ENCODE measurements around the gene DPP3. TPM values are rescaled to one million over a fixed set of nuclear protein-coding genes. Genes with fewer than 3 reads are reported as not detected.
"Not testable (repeated sequence)": the region's sequence is repeated elsewhere in the genome, so short reads cannot be mapped to it uniquely, and the experiment has no call there.

DPP3 gene, protein sequence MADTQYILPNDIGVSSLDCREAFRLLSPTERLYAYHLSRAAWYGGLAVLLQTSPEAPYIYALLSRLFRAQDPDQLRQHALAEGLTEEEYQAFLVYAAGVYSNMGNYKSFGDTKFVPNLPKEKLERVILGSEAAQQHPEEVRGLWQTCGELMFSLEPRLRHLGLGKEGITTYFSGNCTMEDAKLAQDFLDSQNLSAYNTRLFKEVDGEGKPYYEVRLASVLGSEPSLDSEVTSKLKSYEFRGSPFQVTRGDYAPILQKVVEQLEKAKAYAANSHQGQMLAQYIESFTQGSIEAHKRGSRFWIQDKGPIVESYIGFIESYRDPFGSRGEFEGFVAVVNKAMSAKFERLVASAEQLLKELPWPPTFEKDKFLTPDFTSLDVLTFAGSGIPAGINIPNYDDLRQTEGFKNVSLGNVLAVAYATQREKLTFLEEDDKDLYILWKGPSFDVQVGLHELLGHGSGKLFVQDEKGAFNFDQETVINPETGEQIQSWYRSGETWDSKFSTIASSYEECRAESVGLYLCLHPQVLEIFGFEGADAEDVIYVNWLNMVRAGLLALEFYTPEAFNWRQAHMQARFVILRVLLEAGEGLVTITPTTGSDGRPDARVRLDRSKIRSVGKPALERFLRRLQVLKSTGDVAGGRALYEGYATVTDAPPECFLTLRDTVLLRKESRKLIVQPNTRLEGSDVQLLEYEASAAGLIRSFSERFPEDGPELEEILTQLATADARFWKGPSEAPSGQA
- 10 to 100 TPM; 20.5 to 22.5 (median 20.6) TPM for polyA plus RNA-seq (ENCODE audit: insufficient read length in 3 of 3)

DNA sequence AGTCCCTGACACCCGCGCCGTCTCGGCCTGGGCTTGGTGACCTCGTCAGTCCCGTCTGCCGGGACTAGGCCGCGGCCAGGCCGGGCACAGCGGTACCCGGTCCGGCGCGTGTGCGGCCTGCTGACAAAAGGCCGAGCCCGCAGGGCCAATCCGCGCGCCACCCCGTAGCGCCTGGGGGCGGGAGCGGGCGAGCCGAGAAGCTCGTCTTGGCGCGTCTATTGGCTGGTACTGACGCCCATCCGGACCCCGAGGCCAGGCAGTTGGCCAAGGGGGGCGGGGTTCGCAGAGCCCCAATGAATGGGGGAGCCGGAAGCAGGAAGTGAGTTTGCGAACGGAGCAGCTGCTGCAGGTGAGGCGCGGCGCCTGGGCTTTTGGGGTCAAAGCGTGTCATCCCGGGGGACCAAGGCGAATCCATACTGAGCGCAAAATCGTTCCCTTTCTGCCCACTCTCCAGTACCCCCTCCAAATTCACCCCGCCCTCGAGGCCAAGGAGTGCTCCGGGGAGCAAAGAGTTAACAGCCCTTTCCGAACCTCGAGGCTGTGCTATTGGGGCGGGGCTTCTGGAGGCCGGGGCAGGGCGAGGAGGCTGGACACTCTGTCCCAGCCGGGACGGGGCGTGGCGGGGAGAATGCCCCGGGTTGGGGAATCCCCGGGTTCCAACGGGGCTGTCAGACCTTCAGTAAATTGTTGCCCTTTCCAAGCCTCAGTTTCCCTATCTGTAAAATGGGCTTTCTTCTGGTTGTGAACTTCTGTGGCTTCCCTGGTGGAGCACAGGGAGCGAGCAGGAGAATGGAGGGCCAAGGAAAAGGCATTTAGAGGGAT lies at the start of gene DPP3:
TSS of gene DPP3 (plus strand) at position 318 of the 822 bp plus-strand sequence. CDS start 1,767 bp downstream, outside the sequence.
- peak; percentile 86 to 89 (median 87) for DNase-seq (ENCODE audit: low read depth in 3 of 3, low spot score in 2 of 3)

DNA sequence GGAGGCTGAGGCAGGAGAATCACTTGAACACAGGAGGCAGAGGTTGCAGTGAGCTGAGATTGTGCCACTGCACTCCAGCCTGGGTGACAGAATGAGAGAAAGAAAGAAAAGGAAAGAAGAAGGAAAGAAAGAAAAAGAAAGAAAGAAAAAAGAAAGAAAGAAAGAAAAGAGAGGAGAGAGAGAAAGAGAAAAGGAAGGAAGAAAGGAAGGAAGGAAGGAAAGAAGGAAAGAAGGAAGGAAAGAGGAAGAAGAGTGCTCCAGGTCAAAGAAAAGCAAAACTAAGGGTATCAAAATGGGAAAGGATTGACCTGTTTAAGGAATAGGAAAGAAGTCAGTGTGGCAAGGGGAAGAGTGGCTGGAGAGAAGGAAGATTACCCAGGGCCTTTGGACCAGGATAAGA lies 48.9 kb upstream of the DPP3 start:
- DNase-seq (ENCODE audit: low read depth in 3 of 3, low spot score in 2 of 3): not testable (repeated sequence)

DNA sequence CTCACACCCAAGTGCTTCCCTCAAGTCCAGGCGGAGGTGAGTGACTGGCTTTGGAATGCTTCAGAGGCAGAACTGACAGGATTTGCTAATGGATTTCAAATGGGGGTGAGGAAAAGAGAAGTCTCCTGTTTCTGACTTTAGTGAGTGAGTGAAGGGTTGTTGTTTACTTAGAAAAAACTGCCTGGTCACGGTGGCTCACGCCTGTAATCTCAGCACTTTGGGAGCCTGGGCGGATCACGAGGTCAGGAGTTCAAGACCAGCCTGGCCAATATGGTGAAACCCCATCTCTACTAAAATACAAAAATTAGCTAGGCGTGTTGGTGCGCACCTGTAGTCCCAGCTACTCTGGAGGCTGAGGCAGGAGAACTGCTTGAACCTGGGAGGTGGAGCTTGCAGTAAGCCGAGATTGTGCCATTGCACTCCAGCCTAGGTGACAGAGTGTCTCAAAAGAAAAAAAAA lies 48.3 kb upstream of the DPP3 start:
- DNase-seq (ENCODE audit: low read depth in 3 of 3, low spot score in 2 of 3): not testable (repeated sequence)

DNA sequence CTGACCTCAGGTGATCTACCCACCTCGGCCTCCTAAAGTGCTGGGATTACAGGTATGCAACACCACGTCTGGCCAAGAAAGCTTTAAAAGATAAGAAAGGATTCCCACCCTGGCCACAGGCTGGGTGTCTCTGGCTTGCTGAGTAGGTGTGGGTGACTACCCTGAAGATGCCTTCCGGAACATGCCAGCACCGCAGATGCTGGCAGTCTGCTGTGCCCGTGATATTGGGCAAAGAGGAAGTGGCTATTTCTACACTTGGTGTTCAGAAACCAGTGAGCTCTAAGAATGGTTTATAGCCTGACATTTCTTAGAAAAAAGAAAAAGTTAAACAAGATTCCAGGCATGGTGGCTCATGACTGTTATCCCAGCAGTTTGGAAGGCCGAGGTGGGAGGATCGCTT lies 47.6 kb upstream of the DPP3 start:
- no peak for DNase-seq (ENCODE audit: low read depth in 3 of 3, low spot score in 2 of 3)

DNA sequence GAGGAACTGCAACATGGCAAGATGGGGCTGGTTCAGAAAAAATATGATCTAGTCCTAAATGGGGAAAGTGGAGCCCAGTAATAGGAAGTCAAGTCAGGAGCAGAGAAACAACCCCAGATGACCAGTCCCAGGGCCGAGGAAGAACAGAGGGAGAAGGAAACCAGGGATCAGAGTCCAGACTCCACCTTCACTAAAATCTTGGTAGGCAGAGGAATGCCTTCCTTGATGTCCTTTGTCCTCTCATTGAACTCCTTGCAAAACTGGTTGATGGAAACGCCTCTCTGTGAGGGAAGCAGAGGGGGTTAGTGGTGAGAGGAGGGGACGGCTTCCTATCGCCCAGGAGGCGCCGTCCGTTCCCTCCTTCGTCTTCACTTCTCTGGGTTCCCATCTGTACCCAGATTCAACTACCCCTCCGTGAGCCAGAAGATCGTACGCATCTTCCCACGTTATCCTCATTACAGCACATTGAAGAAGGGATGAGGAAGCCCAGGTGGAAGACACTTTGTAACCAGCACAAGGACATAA lies 42.2 kb upstream of the DPP3 start:
- DNase-seq (ENCODE audit: low read depth in 3 of 3, low spot score in 2 of 3): no peak

DNA sequence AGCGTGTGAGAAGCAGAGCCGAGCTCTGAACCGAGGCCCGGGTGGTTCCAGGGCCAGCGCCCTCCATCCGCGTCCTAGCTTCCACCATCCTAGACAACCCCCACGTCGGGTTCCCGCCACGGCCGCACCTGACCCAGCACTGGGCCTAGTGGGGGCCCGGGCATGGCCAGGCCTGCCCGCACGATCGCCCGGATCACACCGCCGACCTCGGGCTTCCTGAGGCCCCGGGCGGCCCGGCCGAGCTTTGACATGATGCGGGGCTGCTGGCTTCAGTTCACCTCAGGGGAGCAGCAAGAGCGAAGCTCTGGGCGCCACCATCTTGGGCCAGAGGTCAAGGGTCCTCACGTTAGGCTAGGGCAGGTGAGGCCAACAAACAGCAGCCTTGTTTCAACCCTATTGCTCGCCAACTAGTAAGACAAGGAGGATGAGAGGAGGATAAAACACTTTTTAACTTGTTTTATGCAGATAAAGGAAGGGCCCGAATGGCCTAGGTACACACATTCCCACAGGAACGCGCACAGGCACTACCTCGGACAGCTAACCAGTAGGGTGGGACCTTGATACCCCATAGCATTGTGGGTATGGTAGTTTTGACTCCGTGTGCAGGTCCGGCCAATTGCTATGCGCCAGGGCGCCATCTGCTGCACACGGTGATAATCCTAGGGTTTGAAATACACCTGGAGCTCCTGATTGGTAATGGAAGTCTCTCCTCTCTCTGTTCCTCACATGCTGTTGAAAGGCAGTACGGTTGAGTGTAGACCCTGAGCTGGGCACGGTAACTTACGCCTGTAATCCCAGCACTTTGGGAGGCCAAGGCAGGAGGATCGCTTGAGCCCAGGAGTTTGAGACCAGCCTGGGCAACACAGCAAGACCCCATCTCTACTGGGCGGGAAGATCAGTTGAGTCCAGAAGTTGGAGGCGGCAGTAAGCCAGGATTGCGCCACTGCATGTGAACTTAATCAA lies 41.4 kb upstream of the DPP3 start, which contains the start of gene MRPL11:
TSS of gene MRPL11 (minus strand) at position 345 of the 963 bp plus-strand sequence. CDS start at position 251, 94 bp downstream.
- peak; percentile 91 to 96 (median 93) for DNase-seq (ENCODE audit: low read depth in 3 of 3, low spot score in 2 of 3)

DNA sequence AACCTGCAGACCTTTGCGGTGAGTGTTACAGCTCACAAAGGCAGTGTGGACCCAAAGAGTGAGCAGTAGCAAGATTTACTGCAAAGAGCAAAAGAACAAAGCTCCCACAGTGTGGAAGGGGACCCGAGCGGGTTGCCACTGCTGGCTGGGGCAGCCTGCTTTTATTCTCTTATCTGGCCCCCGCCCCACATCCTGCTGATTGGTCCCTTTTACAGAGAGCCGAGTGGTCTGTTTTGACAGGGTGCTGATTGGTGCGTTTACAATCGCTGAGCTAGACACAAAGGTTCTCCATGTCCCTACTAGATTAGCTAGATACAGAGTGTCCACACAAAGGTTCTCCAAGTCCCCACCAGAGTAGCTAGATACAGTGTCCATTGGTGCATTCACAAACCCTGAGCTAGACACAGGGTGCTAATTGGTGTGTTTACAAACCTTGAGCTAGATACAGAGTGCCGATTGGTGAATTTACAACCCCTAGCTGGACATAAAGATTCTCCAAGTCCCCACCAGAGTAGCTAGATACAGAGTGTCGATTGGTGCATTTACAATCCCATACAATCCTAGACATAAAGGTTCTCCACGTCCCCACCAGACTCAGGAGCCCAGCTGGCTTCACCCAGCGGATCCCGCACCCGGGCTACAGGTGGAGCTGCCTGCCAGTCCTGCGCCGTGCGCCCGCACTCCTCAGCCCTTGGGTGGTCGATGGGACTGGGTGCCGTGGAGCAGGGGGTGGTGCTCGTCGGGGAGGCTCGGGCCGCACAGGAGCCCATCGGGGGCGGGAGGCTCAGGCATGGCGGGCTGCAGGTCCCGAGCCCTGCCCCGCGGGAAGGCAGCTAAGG lies 39.9 kb upstream of the DPP3 start:
- DNase-seq (ENCODE audit: low read depth in 3 of 3, low spot score in 2 of 3): not testable (repeated sequence)

DNA sequence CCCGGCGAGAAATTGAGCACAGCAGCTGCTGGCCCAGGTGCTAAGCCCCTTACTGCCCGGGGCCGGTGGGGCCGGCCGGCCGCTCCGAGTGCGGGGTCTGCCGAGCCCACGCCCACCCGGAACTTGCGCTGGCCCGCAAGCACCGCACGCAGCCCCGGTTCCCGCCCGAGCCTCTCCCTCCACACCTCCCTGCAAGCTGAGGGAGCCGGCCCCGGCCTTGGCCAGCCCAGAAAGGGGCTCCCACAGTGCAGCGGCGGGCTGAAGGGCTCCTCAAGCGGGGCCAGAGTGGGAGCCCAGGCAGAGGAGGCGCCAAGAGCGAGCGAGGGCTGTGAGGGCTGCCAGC lies 39.3 kb upstream of the DPP3 start:
- DNase-seq (ENCODE audit: low read depth in 3 of 3, low spot score in 2 of 3): not testable (repeated sequence)

GRCh38 chr11:66443602-66444001 lies 36.6 kb upstream of the DPP3 start:
- DNase-seq (ENCODE audit: low read depth in 3 of 3, low spot score in 2 of 3): no peak

DNA sequence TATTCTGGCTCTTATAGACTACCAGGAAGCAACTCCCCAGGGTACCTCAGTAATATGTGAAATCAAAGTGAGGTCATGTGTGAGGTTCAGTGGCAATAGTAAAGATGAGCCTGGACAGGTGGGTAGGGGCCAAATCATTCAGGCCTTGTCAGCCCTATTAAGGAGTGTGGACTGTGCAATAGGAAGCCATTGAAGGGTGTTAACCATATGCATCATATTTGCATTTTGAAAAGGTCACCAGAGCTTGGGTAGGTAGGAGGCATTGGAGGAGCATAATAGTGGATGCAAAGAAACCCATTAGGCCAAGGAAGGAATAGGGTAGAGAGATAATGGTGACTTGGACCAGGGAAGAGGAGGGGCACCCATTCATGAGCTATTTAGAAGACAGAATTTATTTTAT lies 33.2 kb upstream of the DPP3 start:
- DNase-seq (ENCODE audit: low read depth in 3 of 3, low spot score in 2 of 3): no peak

- DNase-seq (ENCODE audit: low read depth in 3 of 3, low spot score in 2 of 3): no peak
Observed at GRCh38 chr11:66448523-66448922, 31.7 kb upstream of the DPP3 start.

DNA sequence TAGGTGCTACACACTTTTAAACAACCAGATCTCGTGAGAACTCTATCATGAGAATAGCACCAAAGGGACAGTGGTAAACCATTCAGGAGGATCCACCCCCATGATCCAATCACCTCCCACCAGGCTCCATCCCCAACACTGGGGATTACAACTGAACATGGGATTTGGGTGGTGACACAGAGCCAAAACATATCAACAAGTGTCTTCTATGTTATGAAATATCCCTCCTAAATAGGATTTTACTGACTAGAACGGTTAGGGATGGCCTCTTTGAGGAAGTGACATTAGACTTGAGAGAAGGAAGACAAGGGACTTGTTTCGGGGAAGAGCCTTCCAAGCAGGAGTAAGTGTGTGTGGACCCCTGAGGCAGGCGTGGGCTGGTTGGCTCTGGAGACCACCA lies 29.7 kb upstream of the DPP3 start:
- DNase-seq (ENCODE audit: low read depth in 3 of 3, low spot score in 2 of 3): no peak

DNA sequence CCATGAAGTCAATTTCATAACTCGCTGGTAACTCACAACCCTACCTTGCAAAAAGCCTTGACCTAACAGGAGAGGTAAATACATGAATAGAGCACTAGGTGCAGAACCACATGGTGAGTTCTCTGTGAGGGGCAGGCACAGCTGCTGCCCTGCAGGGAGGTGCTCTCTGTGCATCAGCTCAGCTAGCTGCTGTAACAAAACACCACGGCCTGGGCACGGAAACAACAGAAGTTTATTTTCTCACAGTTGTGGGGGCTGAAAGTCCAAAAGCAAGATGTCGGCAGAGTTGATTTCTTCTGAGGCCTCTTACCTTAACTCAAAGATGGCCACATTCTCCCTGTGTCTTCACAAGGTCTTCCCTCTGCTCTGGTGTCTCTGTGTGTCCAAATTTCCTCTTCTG lies 28.6 kb upstream of the DPP3 start:
- no peak for DNase-seq (ENCODE audit: low read depth in 3 of 3, low spot score in 2 of 3)

- DNase-seq (ENCODE audit: low read depth in 3 of 3, low spot score in 2 of 3): no peak
Observed at GRCh38 chr11:66454247-66454646, 26.0 kb upstream of the DPP3 start.

GRCh38 chr11:66454828-66455227 lies 25.4 kb upstream of the DPP3 start:
- no peak for DNase-seq (ENCODE audit: low read depth in 3 of 3, low spot score in 2 of 3)

- DNase-seq (ENCODE audit: low read depth in 3 of 3, low spot score in 2 of 3): no peak
Observed at GRCh38 chr11:66457826-66458225, 22.4 kb upstream of the DPP3 start.

DNA sequence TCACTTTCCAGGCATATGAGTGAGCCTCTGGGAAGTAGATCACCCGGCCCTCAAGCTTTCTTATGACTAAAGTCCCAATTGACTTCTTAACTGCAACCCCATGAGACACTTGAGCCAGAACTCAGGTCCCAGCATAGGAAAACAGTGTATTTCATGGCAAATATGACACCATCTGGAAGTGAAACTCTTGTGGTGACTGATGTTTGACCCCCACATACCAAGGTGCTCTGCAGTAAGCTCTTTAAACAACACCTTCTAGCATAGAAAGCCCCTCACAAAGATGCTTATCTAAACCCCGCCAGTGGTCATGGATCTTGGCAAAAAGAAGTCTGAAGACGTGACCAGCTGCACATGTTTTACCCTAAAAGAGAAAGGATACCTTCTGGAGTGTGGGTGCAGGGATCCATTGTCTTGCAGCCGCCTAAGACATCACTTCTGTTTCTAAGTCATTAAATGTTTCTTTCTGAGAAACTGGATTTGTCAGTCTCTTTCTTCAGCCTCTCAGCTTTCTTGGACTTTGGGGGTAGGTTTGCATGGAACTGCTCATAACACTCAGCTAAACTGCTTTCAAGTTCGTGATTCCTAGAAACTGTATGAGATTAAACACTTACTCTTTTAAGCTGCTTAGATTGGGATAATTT lies 21.0 kb upstream of the DPP3 start:
- DNase-seq (ENCODE audit: low read depth in 3 of 3, low spot score in 2 of 3): no peak

- DNase-seq (ENCODE audit: low read depth in 3 of 3, low spot score in 2 of 3): no peak
Observed at GRCh38 chr11:66462010-66462409, 18.2 kb upstream of the DPP3 start.
